Ovary (tissue), 3 donors: Measurements from ENCODE around the gene CGB2.
"Not testable (repeated sequence)": the region's sequence is repeated elsewhere in the genome, so short reads cannot be mapped to it uniquely, and the experiment has no call there.

Experiments
- CTCF ChIP-seq, 3 donors: fragments of 450-650 bp in 2 of 3; fragments of 200-600 bp in 1 of 3; IDR thresholded peaks; one replicate each; pipeline versions ENCODE4 v1.5.1 to v1.8.0; 2016 to 2022; ENCODE audit warnings: antibody characterized with exemption in 3 of 3, mild to moderate bottlenecking in 1 of 3
- EP300 ChIP-seq: sonication (generic); formaldehyde crosslinking; IDR thresholded peaks from one replicate; pipeline ENCODE4 v1.6.1; 2017; ENCODE audit warnings: antibody characterized with exemption
- POLR2A ChIP-seq: fragments of 450-650 bp; IDR thresholded peaks from one replicate; pipeline ENCODE4 v1.6.1; 2017; ENCODE audit warnings: antibody characterized with exemption, mild to moderate bottlenecking, moderate library complexity
- donor health status: DM: no; HTN: no; CAD: no.

- TF ChIP-seq EP300; POLR2A; CTCF (IDR thresholded peaks at IDR 0.05): not testable (repeated sequence)
These were observed 11.0 kb downstream of the CGB2 start for GRCh38 chr19:49042666-49043065.
